SK-N-SH treated with all-trans-retinoic acid at 6 μM for 48 hours (cell line): ENCODE data around the gene CLIC1.
A peak's percentile ranks its signal among the peaks of the same experiment; 100 is the strongest.

Experiments
- ATAC-seq: fragments of 200-7000 bp; cut with Tn5 transposase; 3 replicates; pipeline ENCODE4 v1.9.1; 2020; ENCODE audit warnings: mild to moderate bottlenecking, moderate library complexity
- ARNTL ChIP-seq: fragments of 450-650 bp; formaldehyde crosslinking; IDR thresholded peaks from 2 replicates; pipeline ENCODE4 v1.5.0; 2020; ENCODE audit warnings: low read depth, mild to moderate bottlenecking, moderate library complexity, borderline replicate concordance
- BACH2 ChIP-seq: fragments of 250-450 bp; sonication (Bioruptor Pico); IDR thresholded peaks from 2 replicates; pipeline ENCODE4 v1.9.0; 2021; ENCODE audit warnings: mild to moderate bottlenecking, borderline replicate concordance
- CSDC2 ChIP-seq: fragments of 250-450 bp; sonication (Bioruptor Pico); IDR thresholded peaks from 2 replicates; pipeline ENCODE4 v1.5.0; 2020; ENCODE audit warnings: mild to moderate bottlenecking, moderate library complexity
- ESRRG ChIP-seq: fragments of 250-450 bp; sonication (Bioruptor Pico); IDR thresholded peaks from 2 replicates; pipeline ENCODE4 v1.6.1; 2021; ENCODE audit warnings: mild to moderate bottlenecking
- GLIS3 ChIP-seq: fragments of 250-450 bp; sonication (Bioruptor Pico); IDR thresholded peaks from 2 replicates; pipeline ENCODE4 v1.5.0; 2020; ENCODE audit warnings: mild to moderate bottlenecking, moderate library complexity
- ISL1 ChIP-seq: fragments of 250-450 bp; sonication (Bioruptor Pico); IDR thresholded peaks from 2 replicates; pipeline ENCODE4 v2.1.2; 2022; ENCODE audit warnings: mild to moderate bottlenecking, moderate library complexity
- OSR1 ChIP-seq: fragments of 250-450 bp; sonication (Bioruptor Pico); IDR thresholded peaks from 2 replicates; pipeline ENCODE4 v1.8.0; 2022; ENCODE audit warnings: moderate library complexity, mild to moderate bottlenecking, inconsistent platforms
- RARB ChIP-seq: fragments of 250-450 bp; sonication (Bioruptor Pico); IDR thresholded peaks from 2 replicates; pipeline ENCODE4 v1.8.0; 2021; ENCODE audit warnings: mild to moderate bottlenecking, moderate library complexity
- TCF4 ChIP-seq: fragments of 250-450 bp; sonication (Bioruptor Pico); IDR thresholded peaks from 2 replicates; pipeline ENCODE4 v1.8.0; 2021; ENCODE audit warnings: mild to moderate bottlenecking, moderate library complexity, borderline replicate concordance
- TOX ChIP-seq: fragments of 250-450 bp; sonication (Bioruptor Pico); IDR thresholded peaks from 2 replicates; pipeline ENCODE4 v1.8.0; 2021; ENCODE audit warnings: mild to moderate bottlenecking, moderate library complexity, borderline replicate concordance
- ZC3H10 ChIP-seq: fragments of 250-450 bp; sonication (Bioruptor Pico); IDR thresholded peaks from 2 replicates; pipeline ENCODE4 v1.5.1; 2021; ENCODE audit warnings: mild to moderate bottlenecking, moderate library complexity
- ZFP30 ChIP-seq: fragments of 450-650 bp; formaldehyde crosslinking; IDR thresholded peaks from 2 replicates; pipeline ENCODE4 v1.5.0; 2022; ENCODE audit warnings: mild to moderate bottlenecking, moderate library complexity
- ZNF565 ChIP-seq: fragments of 450-650 bp; formaldehyde crosslinking; conservative IDR thresholded peaks from 2 replicates; pipeline ENCODE4 v1.5.0; 2020; ENCODE audit warnings: low read depth, mild to moderate bottlenecking, moderate library complexity
- ZNF8 ChIP-seq: fragments of 450-650 bp; formaldehyde crosslinking; IDR thresholded peaks from 2 replicates; pipeline ENCODE4 v1.5.0; 2020; ENCODE audit warnings: mild to moderate bottlenecking, moderate library complexity
- TF ChIP-seq, protein P1 (sequence below): fragments of 250-450 bp; sonication (Bioruptor Pico); IDR thresholded peaks from 2 replicates; pipeline ENCODE4 v1.8.0; 2021; ENCODE audit warnings: low read depth, mild to moderate bottlenecking, moderate library complexity, borderline replicate concordance
- TF ChIP-seq, protein P2 (sequence below): fragments of 250-450 bp; sonication (Bioruptor Pico); IDR thresholded peaks from 2 replicates; pipeline ENCODE4 v1.8.0; 2020; ENCODE audit warnings: mild to moderate bottlenecking, moderate library complexity, borderline replicate concordance
- TF ChIP-seq, protein P3 (sequence below): fragments of 250-450 bp; sonication (Bioruptor Pico); IDR thresholded peaks from 2 replicates; pipeline ENCODE4 v1.5.1; 2020; ENCODE audit warnings: low read depth, mild to moderate bottlenecking, moderate library complexity
- TF ChIP-seq, protein P4 (sequence below): fragments of 250-450 bp; sonication (Bioruptor Pico); IDR thresholded peaks from 2 replicates; pipeline ENCODE4 v1.5.1; 2021; ENCODE audit warnings: mild to moderate bottlenecking, moderate library complexity
- TF ChIP-seq, protein P5 (sequence below): fragments of 250-450 bp; sonication (Bioruptor Pico); IDR thresholded peaks from 2 replicates; pipeline ENCODE4 v1.5.0; 2020; ENCODE audit warnings: mild to moderate bottlenecking, moderate library complexity

Gene CLIC1

DNA sequence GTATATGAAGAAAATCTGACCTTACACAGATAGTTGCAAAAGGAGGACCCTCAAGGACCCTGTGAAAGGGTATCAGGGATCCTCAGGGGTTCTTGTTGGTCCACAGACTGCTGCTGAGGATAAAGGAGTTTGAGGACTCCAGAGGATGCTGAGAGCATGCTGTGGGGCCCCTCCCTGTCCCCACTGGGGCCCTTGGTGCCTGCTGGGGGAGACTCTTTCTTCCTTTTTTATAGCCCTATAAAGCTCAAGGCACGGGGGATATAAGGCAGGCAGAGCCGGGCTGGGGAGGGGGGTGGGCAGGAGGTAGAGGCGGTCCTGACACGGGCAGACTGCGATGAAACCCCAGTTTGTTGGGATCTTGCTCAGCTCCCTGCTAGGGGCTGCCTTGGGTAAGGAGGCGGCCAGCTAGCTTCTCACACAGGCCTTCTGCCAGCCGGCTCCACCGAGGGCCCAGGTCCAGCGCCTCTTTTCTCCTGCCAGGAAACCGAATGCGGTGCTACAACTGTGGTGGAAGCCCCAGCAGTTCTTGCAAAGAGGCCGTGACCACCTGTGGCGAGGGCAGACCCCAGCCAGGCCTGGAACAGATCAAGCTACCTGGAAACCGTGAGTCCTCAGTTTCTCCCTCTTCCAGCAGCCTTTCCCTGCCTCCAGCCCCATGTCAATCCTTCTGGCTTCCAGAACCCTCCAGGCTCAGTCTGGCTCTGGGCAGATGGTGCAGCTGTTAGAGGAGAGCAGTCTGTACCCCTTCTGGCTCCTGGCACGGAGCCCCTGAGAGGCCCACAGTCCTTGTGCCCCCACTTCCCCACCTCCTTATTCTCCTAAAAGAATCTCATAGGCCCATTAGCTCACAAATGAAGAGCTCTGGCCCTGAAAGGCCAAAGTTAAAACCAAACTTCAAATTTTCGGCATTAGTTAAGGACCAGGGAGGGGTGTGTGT is 21.0 kb downstream of the CLIC1 start, which contains the start of gene LY6G6D:
LY6G6D (plus strand) TSS at position 327 of the 937 bp plus-strand sequence; CDS start at position 335, 8 bp downstream.
- TF ChIP-seq, protein P1, sequence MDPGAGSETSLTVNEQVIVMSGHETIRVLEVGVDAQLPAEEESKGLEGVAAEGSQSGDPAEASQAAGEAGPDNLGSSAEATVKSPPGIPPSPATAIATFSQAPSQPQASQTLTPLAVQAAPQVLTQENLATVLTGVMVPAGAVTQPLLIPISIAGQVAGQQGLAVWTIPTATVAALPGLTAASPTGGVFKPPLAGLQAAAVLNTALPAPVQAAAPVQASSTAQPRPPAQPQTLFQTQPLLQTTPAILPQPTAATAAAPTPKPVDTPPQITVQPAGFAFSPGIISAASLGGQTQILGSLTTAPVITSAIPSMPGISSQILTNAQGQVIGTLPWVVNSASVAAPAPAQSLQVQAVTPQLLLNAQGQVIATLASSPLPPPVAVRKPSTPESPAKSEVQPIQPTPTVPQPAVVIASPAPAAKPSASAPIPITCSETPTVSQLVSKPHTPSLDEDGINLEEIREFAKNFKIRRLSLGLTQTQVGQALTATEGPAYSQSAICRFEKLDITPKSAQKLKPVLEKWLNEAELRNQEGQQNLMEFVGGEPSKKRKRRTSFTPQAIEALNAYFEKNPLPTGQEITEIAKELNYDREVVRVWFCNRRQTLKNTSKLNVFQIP (CRISPR knock-in tag), result no peak
- ATAC-seq, result no peak

DNA sequence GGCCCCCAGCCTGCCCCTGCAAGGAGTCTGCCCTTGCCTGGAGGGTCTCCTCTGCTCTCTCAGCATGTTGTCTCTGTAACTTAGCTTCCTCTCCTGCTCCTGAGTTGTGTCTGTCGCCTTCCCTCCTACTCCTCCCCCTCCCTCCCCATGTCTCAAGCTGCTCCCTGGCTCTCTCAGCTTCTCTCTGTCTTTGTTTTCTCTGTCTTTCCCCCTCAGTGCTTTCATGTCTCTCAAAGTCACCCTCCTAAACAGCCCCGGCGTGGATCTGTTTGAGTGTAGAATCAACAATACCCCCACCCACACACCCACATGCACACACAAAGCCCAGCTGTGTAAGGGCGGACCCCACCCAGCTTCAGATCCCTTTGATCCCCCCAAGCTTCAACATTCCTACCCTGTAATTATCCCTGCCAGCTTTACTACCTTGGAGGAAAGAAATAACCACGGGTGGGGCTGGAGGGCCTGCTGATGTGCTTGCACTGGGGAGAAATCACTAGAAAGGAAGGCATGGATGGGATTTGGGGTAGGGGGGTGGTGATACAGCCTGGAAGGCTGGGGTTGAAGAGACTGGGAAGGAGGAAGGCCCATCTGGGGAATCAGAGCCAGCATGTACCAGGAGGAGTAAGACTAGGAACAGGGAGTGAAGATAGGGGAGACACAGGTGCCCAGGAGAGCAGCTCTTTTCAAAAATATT is 22.2 kb downstream of the CLIC1 start:
- TF ChIP-seq TOX (CRISPR knock-in tag) (no peak), GLIS3 (CRISPR knock-in tag) (no peak), ZC3H10 (CRISPR knock-in tag) (no peak), ESRRG (CRISPR knock-in tag) (no peak), TCF4 (CRISPR knock-in tag) (no peak), BACH2 (CRISPR knock-in tag) (no peak), OSR1 (no peak), ARNTL (CRISPR knock-in tag) (no peak), RARB (CRISPR knock-in tag) (no peak), ZNF565 (CRISPR knock-in tag) (no peak), CSDC2 (CRISPR knock-in tag) (no peak), ZFP30 (CRISPR knock-in tag) (no peak), ZNF8 (no peak)
- TF ChIP-seq, protein P2, sequence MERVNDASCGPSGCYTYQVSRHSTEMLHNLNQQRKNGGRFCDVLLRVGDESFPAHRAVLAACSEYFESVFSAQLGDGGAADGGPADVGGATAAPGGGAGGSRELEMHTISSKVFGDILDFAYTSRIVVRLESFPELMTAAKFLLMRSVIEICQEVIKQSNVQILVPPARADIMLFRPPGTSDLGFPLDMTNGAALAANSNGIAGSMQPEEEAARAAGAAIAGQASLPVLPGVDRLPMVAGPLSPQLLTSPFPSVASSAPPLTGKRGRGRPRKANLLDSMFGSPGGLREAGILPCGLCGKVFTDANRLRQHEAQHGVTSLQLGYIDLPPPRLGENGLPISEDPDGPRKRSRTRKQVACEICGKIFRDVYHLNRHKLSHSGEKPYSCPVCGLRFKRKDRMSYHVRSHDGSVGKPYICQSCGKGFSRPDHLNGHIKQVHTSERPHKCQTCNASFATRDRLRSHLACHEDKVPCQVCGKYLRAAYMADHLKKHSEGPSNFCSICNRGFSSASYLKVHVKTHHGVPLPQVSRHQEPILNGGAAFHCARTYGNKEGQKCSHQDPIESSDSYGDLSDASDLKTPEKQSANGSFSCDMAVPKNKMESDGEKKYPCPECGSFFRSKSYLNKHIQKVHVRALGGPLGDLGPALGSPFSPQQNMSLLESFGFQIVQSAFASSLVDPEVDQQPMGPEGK, result no peak
- TF ChIP-seq, protein P1 (CRISPR knock-in tag), result no peak
- TF ChIP-seq, protein P3, sequence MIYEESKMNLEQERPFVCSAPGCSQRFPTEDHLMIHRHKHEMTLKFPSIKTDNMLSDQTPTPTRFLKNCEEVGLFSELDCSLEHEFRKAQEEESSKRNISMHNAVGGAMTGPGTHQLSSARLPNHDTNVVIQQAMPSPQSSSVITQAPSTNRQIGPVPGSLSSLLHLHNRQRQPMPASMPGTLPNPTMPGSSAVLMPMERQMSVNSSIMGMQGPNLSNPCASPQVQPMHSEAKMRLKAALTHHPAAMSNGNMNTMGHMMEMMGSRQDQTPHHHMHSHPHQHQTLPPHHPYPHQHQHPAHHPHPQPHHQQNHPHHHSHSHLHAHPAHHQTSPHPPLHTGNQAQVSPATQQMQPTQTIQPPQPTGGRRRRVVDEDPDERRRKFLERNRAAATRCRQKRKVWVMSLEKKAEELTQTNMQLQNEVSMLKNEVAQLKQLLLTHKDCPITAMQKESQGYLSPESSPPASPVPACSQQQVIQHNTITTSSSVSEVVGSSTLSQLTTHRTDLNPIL (CRISPR knock-in tag), result no peak
- TF ChIP-seq, protein P4, sequence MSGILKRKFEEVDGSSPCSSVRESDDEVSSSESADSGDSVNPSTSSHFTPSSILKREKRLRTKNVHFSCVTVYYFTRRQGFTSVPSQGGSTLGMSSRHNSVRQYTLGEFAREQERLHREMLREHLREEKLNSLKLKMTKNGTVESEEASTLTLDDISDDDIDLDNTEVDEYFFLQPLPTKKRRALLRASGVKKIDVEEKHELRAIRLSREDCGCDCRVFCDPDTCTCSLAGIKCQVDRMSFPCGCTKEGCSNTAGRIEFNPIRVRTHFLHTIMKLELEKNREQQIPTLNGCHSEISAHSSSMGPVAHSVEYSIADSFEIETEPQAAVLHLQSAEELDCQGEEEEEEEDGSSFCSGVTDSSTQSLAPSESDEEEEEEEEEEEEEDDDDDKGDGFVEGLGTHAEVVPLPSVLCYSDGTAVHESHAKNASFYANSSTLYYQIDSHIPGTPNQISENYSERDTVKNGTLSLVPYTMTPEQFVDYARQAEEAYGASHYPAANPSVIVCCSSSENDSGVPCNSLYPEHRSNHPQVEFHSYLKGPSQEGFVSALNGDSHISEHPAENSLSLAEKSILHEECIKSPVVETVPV (CRISPR knock-in tag), result no peak
- no peak for ATAC-seq

DNA sequence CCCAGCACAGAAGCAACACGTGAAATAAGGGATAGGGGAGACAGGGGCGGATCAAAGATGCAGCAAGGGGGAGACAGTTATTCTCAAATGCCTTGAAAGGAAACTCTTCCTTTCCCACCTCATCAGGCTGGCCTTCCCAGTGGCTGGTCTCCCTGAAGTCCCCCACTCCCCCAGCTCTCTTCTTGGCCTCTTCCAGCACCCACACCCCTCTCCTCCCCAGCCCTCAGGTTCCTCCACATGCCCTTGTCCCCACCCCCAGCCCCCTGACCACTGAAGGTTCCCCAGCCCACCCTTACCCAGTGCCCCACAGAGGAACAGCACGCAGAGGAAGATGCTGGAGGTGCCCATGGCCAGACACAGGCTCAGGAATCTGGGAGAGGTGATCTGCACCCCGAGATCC is 22.9 kb downstream of the CLIC1 start:
- no peak for TF ChIP-seq ZNF565 (CRISPR knock-in tag)
- TF ChIP-seq TOX (CRISPR knock-in tag), result no peak
- no peak for TF ChIP-seq OSR1
- TF ChIP-seq ARNTL (CRISPR knock-in tag), result no peak
- no peak for TF ChIP-seq ZC3H10 (CRISPR knock-in tag)
- no peak for ATAC-seq

DNA sequence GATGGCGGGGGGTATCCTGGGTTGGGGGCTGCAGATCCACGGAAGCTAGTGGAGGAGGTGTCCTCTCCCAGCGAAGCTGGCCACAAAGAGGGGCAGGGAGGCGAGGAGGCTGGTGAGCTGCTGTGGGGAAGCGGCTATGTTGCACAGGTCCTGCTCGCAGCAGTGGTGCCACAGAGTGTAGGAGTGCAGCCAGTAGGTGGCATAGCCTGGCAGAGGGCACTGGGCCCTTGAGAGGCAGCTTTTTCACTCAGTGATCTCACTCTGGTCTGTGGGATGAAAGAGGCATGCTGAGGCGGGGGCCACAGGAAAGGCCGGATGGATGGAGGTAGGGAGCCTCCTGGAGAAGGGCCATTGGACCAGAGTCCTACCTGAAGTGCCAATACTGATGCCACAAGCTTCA is 24.0 kb downstream of the CLIC1 start:
- ATAC-seq, result peak; percentile 77
- TF ChIP-seq ZFP30 (CRISPR knock-in tag) (no peak), ZNF8 (no peak), OSR1 (no peak), ISL1 (CRISPR knock-in tag) (no peak)
- TF ChIP-seq, protein P3 (CRISPR knock-in tag), result no peak
- TF ChIP-seq, protein P5, sequence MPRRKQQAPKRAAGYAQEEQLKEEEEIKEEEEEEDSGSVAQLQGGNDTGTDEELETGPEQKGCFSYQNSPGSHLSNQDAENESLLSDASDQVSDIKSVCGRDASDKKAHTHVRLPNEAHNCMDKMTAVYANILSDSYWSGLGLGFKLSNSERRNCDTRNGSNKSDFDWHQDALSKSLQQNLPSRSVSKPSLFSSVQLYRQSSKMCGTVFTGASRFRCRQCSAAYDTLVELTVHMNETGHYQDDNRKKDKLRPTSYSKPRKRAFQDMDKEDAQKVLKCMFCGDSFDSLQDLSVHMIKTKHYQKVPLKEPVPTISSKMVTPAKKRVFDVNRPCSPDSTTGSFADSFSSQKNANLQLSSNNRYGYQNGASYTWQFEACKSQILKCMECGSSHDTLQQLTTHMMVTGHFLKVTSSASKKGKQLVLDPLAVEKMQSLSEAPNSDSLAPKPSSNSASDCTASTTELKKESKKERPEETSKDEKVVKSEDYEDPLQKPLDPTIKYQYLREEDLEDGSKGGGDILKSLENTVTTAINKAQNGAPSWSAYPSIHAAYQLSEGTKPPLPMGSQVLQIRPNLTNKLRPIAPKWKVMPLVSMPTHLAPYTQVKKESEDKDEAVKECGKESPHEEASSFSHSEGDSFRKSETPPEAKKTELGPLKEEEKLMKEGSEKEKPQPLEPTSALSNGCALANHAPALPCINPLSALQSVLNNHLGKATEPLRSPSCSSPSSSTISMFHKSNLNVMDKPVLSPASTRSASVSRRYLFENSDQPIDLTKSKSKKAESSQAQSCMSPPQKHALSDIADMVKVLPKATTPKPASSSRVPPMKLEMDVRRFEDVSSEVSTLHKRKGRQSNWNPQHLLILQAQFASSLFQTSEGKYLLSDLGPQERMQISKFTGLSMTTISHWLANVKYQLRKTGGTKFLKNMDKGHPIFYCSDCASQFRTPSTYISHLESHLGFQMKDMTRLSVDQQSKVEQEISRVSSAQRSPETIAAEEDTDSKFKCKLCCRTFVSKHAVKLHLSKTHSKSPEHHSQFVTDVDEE (CRISPR knock-in tag), result no peak
- TF ChIP-seq, protein P4 (CRISPR knock-in tag), result no peak
